Dermis blood vessel endothelial cell (primary cell): ENCODE results near the gene LAPTM5. TPM values are rescaled to one million over a fixed set of nuclear protein-coding genes. Genes with fewer than 3 reads are reported as not detected.

Experiments used
- DNase-seq: peaks from one replicate; pipeline ENCODE4 v3.0.0; 2010
- total RNA-seq: library from RNA; depleted of rRNA; stranded (reverse); fragments of >200 nt; gene quantifications from 2 replicates; pipeline ENCODE4 v1.2.3, GENCODE V29; 2014

Gene LAPTM5
- total RNA-seq, 1 donor from 2014 or later: 23.1 TPM

DNA sequence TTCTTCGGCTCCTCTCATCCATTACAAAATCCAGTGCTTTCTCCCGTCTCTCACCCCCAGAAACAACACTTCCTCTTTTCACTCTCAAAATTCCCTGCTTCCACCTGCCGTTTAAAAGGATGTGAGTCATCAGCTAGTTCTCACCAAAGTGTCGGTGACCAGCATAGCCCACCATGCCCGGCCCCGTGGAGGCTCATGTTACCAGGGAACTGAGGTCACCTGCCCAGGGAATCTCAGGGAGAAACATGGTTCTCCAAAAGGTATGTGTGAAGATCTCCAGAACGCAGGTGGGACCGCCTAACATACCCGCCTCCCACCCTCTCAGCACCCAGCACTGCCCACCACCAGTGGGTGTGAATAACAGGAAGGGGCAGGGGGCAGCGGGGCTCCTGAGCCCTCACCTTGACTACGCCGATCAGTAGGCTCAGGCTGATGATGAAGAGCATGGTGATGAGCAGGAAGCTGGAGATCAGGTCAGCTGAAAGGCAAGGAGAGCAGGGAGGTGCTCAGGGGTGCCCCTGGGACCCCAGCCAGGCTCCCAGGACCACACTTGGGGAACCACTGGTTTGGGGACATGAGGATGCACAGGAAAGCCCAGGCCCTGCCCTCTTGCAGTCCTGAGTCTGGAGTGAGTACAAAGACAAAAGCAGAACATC is 16.2 kb downstream of the LAPTM5 start:
- DNase-seq: peak; percentile 43

DNA sequence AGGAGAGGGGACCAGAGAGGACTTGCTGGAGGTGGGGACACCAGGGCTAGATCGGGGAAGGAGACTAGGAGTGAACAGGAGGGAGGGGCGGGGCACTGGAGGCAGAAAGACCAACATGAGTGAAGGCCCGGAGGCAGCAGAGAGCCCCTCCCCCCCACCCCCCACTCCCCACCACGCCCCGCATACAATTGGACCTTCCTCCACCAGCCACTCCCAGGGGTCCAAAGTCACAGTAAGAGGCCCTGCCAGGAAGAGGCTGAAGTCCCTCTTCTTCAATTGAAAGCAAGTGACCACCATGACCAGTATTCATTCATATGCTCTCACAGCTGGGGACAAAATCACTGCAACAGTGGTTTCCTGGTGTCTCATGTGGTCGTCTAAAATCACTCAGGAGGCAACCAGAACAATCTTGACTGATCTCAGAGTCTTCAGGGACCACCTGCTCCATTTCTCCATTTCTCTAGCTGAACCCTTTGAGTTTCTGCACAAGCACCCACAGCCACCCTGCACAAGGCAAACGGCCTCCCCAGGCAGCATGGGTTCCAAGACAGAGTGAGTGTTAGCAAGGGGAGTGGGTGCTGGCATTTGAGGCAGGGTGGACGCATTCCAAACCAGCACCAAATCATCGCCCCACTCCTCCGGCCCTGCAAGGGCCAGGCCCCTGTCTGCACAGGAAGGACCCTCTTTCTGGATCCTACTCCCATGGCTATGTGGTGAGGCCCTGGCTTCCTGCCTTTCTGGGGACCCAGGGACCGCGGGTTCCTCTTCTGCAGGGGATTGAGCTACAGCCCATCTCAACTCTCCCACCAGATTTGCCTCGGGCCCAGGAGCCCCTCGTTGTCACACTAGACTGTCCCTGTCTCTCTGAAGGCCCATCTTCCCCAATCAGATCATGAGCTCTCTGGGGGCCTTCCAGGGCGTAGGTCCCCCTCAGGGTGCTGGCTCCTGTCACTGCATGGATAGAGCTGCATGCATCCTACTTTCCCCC is 17.0 kb downstream of the LAPTM5 start:
- no peak for DNase-seq

DNA sequence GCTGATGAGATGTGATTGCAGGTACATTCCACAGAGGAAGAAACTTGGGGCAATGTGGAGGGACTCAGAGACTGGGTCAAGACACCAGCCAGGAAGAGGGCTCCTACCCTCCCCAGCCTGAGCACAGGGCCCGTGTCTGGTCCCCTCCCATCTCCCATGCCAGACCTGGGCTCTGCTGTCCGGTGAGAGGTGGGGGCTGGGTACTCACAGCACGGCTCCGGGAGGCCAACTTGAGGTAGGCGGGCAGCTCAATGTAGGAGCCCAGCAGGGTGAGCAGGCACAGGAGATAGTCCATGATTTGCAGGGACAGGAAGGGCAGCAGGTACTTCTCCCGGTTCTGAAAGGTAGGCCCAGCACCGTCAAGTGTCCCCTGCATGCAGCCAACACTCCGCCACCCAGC is 18.0 kb downstream of the LAPTM5 start:
- DNase-seq: no peak

DNA sequence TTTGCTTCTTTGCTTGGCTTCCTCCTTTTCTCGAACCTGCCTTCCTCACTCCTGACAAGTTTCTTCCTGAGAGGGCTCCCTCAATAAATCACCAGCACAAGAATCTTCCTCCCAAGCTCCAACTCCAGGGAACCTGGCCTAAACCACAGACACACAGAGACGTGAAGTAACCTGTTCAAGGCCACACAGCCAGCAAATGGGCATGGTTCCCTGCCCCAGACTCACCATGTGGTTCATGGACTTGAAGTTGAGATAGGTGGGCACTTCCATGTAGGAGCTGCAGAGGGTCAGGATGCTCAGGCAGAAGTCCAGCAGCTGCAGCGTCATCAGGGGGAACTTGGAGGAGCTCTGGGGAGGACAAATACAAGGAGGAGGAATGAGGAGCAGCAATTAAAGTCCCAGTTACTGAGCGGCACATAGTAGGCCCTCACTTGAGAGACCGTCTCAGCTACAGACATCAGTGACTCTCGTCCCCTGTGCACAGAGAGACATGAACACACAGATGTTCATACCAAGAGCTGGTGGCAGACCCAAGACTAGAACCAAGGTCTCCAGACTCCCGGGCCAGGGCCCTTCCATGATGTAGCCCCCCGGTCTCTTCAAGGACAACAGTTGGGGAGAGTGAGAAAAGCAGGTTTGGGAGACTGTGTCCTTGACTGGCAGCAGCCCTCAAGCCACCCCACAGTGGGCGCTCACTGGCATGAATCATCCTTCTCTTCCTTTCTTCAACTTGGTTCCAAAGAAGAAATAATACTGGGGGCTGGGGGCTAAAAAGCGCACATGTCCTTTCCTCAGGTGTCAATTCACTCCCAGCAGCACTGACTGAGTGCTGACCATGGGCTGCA is 18.6 kb downstream of the LAPTM5 start:
- no peak for DNase-seq

DNA sequence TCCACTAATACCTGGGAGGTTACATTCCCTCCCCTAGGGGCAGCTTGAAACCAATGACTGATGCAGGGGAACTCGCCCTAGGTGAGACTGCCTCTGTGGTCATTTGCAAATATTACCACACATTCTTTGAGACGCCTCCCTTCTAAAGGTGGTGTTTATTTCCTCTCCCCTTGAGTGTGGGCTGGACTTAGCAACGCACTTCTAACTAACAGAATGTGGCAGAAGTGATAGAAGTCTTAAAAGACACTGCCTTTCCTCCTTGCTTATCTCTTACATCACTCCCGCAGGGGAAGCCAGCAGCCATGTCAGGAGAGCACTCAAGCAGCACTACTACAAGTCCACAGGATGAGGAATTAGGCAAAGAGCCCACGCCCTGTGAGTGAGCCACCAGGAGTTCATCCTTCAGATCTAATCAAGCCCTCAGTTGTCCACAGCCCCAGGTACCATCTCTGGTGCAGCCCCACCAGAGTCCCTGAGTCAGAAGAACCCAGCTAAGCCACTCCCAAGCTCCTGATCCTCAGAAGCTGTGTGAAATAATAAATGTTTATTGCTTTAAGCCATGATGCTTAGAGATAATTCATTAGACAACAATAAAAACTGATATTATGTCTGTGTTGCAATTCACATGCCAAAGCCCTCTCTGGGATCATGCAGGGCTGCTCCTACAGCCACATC is 19.4 kb downstream of the LAPTM5 start:
- DNase-seq: no peak

DNA sequence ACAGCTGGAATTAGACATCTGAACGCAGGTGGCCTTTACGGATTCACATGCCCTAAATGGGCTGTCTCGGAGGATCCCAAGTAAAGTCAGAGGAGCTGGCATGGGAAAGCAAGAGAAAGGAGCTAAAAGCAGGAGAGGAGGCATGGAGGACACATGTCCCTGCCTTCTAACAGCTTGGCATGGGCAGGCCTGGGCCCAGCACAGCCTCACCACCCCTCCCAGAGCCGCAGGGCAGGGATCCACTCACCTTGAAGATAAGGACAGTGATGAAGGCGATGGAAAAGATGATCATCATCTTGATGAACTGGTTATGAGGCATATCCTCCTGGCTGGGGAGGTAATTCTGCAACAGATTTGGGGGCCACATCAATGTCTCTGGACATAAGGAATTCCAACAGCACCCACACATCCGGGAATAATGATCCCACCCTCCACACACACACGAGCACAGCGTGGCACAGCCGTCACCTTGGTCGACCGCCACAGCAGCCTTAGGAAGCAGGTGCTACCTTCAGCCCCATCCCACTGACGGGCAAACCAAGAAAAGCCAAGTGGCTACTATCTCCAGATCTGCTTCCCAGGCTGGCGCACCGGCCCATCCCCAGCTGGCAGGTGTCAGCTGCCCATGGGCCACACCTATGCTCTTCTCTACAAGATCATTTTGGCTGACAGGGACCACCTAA is 20.1 kb downstream of the LAPTM5 start:
- DNase-seq: no peak

DNA sequence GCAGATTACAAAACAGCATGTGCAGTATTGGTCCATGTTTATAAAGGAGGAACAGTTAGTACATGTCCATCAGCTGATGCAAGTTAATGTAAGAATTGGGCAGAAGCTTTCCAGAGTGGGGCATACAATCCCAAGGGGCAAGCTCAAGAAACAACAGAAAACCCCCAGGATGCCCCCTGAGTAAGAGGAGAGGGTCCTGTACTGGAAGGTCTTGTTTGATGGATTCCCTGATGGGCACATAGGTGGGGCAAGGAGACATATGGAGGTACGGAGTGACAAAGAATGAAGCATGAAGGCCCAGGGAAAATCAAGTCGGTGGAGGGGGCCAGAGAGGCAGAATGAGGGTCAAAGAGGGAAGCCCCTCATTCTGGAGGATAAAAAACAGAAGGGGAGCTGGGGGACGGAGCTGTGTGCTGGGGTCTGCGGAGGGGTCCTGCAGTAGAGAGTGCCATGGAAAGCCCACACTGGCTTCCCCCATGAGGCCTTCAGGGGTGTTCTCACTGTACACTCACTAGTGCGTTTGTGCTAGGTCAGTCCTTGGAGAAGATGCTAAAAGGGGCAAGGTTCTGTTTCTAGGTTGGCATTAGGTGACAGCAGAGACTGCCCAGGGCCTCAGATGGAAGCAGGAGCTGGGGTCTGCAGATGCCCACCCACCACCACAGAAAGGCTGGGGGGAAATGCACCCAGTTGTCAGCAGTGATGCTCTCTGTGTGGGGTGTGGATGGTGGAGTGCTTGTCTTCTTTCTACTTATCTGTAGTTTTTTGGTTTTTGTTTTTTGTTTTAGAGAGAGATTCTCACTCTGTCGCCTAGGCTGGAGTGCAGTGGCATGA is 21.7 kb downstream of the LAPTM5 start:
- DNase-seq: no peak

DNA sequence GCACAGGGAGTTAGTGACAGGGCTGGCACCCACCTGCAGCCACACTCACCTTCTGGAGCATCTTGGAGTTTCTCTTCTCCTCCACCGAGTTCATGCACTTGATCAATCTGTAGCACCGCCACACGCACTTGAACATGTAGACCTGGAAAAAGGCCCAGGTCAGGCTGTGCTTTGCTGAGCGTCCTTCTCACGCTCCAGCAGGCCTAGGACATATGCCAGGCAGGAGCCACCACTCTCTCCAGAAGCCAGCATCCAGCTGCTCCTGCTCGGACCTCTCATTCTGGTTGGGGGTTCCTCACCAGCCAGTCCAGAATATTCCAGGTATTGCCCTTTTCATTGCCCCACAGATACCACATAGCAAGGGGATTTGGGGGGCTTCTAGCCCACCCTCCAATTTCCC is 22.4 kb downstream of the LAPTM5 start:
- DNase-seq: no peak

DNA sequence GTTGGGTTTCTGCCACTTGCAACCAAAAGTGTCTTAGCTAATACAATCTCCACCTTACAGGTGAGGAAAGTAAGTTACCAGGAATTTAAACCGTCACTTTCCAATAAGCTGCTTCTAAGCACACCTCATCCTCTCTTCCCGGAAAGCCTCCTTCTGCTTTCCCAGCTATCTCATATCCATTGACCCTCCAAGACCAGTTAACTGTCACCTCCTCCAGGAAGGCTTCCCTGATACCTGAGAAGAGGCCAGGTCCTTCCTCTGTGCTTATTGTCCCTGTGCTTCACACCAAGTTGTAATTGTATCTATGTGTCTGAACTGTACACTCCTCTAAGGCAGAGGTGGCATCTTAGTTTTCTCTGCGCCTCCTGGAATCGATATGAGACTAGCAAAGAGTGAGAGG is 23.0 kb downstream of the LAPTM5 start:
- DNase-seq: no peak

DNA sequence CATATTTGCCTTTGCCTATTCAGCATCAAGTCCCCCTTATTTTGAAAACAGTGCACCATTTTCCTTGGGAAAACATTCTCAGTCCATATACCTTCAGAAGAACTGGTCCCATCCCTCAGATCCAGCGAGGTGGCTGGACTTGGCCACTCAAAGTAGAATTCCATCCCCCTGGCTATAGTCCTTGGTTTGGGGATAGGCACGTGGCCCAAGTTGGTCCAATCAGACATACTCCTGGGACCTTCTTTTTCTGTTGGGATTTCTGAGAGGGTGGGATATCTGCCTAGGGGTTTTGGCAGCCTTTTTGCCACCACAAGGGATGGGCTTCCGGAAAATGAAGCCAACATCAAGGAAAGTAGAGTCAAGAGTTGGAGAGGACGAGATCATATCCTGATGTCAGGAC is 23.5 kb downstream of the LAPTM5 start:
- DNase-seq: no peak

DNA sequence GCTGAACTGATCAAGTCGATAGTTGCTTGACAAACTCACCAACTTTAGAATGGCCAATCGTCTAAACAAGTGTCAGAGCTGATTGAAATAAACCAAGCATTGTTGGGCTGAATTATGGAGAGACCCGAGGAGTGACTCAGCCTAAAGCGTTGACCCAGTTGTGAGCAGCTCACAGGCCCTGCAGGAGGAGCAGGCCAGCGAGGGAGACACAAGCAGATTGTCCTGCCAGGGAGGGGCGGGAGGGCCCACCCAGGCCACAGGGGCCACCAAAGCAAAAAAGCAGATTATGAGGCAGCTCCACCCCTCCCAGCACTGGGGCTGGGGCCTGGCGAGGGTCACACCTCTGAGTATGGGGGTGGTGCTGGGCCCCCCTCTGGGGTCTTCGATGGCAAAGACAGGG is 24.1 kb downstream of the LAPTM5 start:
- no peak for DNase-seq

DNA sequence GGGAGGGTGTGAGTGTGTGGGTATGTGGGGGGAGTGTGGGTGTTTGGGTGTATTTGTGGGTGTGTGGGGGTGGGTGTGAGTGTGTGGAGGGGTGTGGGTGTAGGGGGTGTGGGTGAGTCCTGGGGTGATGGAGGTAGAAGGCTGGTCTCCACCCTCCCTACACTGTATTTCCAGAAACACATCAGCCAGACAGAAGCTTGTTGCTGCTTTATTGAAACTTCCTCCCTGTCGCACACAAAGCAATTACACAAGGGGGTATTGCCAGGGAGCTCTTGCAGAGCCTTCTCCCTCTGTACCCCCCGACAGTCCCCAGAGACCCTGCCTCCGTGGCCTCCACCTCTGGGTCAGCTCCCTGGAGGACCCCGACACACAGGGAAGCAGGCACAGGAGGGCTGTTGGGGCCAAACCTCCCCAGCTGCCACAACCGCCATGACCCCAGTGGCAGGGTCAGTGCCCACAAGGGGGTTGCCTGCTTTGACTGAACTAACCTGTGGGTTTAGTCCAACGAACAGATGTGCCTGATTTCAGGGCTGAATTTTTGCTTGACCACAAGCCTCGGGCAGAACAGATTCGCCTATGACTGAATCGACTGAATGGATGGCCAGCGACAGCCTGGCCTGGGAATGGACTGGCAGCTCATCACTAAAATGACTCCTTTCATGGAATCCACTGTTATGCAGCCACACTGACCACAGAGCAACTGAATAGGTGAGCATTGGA is 25.1 kb downstream of the LAPTM5 start:
- no peak for DNase-seq

DNA sequence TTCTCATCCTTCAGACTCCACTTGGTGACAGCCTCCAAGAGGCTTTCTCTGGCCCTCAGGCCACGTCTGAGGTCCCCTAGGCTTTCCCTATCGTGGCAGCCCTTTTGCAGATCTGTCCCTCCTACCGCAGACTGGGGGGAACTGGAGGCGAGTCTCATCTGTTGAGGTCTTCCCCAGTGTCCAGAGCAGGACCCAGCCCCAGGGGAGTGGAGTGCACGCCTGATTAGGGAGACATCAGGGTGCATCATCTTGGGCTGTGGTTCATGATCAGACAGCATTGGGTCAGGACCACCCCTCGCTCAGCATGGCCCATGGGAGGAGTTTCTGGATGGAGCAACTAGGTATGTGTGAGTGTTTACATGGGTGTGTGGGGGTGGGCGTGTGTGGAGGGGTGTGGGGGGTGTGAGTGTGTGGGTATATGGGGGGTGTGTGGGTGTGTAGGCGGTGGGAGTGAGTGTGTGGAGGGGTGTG is 25.7 kb downstream of the LAPTM5 start:
- no peak for DNase-seq

DNA sequence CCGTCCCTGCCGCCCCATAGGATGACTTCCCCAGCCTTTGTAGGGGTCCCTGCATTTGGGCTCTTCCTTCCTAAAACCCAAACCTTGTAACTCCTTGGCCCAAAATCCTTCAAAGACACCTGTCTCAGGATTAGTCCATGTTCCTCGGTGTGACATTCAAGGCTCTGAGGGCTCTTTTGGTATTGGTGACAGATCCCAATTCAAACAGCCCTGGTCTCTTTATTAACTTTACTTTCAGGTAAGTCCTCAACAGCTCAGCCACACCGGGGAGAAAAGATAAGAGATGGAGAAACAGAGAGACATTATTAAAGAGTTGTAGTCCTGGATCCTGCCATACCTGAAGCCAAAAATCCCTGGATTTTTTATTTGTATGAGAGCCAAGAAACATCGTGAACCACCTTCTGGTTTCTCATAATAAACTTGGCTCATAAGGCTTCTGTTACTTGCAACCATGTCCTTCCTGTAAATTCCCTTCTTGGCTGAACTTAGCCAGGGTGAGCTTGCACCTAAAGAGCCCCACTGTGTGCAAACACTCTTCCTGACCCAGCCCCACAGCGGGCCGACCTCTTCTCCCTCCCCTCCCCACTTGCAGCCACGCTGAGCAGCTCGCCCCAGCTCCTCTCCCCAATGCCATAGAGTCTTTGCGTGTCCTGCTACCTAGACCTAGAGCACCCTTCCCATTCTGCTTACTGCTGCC is 26.3 kb downstream of the LAPTM5 start:
- no peak for DNase-seq

DNA sequence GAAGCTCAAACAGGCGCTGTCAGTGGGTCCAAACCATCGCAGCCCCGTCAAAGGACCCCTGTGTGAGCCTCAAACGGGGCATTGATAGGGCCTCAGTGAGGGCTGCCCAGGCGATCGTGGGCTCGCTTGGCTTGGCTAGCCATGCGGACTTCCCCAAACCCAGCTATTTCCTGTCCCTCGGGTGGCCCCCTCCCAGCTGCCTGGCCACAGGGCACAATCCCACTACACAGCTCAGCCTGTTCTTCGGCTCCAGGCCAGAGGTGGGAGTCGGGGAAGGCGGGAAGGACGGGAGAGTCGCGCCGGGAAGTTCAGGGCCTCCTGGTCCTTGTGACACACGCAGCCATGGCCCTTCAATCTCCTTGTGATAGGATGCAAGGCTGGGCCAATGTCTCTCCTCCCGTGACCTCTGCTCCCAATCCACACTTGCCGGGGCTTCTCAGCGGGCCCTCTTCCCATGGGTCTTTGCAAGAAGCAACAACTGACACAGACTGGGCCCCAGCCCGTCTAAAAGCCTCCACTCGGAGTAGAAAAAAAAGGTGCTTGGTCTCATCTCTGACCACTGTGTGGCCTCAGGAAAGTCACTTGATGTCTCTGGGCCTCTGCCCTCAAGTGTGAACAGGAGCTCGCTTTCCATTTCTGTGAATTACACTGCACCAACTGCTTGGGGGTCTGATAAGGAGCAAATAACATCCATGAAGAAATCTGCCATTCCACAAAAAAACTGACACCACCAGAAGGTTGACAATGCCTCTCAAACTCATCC is 27.0 kb downstream of the LAPTM5 start:
- no peak for DNase-seq

DNA sequence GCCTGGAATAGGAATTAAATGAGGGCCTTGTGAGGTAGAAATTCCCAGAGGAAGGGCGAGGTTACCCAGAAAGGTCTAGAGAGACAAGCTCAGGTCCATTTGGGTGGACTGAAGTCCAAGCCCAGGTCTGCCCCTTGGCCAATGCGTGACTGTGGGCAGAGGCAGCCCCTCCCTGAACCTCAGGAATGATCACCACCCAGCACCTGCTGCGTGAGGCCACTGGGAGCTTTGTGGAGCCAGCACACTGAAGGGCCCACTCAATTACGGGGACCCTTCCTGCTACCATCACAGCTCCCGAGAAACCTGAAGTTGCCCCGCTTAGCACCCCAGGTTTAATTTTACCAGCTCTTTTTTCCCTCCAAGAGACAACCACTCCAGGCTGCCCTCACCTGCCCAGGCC is 27.7 kb downstream of the LAPTM5 start:
- DNase-seq: no peak

DNA sequence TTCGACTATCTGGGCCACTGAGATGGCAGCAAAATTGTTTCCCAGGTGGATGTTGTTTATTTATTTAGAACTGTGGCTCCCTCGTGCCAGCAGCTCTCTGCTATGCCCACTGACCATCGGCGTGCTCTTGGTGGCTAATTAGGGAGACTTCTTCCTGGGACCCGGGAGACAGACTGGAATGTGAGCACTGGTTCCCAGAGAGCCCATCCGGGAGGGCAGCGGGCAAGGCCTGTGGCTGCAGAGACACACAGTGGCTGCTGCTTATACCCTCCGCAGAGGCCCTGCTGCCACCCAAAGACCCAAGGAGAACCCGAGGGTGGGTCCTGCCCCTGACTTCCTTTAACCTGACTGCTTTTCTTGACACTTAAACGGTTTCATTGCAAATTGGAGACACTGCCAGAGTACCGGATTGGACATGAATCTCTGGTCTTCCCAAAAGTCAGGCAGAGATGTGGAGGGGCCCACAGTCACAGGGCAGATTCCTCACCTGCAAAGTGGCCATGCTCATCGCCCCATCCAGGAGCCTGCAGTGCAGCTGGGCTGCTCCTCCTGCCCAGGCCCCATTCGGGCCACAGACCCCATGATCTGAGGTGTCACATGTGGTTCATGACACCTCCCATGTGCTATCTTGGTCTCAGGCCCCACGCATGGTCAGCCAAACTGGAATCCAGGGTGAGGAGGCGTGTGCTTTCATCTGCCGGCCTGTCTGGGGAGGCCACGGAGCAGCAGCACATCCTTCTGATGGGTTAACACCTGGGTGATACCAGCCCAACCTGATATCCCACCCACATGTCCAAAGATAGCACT is 28.5 kb downstream of the LAPTM5 start:
- no peak for DNase-seq

DNA sequence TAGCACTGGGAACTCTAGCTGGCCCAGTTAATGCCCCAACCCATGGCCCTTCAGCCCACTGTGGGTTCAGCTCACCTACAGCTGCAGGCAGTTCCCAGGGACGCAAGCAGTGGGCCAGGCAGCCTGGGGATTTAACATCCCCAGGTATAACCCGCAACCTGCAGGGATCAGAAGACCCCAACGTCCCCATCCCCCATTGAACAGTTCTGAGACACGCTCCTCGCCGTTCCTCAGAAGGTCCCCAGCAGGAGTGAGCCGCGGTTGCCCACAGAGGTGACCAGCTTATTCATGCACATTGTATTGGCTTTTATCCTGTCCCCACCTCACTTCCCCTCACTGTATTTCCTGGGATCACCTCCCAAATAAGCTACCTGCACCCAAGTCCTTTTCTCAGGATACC is 29.2 kb downstream of the LAPTM5 start:
- no peak for DNase-seq
